Measurements from ENCODE around the gene VPS52.
A peak's percentile ranks its signal among the peaks of the same experiment; 100 is the strongest.

The VPS52 gene

DNA sequence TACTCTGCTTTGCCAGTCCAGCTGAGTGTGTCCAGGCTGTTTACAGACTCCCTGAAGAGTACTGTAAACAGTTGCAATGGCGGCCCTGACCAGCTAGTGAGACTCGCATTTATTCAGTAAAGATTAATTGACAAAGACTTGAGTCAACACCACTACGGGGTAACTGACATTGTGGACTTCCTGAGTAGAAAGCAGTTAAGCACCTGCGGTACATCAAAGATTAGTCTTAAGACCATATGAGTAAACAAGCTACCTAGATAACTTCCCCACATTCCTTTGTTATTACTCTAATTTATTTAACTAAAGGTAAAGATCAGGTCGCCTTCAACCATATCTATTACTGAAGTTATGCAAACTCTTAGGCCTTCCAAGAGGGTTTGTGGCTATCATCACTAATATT, 12.6 kb downstream of the VPS52 start:
- no peak for DNase-seq (ENCODE audit: low spot score)
- in situ Hi-C loops (cut with MboI; ENCODE audit: low sequenced_read_pairs, unreplicated experiment), result no loop called here
- TF ChIP-seq, protein P1, sequence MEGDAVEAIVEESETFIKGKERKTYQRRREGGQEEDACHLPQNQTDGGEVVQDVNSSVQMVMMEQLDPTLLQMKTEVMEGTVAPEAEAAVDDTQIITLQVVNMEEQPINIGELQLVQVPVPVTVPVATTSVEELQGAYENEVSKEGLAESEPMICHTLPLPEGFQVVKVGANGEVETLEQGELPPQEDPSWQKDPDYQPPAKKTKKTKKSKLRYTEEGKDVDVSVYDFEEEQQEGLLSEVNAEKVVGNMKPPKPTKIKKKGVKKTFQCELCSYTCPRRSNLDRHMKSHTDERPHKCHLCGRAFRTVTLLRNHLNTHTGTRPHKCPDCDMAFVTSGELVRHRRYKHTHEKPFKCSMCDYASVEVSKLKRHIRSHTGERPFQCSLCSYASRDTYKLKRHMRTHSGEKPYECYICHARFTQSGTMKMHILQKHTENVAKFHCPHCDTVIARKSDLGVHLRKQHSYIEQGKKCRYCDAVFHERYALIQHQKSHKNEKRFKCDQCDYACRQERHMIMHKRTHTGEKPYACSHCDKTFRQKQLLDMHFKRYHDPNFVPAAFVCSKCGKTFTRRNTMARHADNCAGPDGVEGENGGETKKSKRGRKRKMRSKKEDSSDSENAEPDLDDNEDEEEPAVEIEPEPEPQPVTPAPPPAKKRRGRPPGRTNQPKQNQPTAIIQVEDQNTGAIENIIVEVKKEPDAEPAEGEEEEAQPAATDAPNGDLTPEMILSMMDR (IDR thresholded peaks at IDR 0.05; ENCODE audit: borderline replicate concordance, control extremely low read depth, extremely low read depth, insufficient read depth, missing control alignments), result no peak

DNA sequence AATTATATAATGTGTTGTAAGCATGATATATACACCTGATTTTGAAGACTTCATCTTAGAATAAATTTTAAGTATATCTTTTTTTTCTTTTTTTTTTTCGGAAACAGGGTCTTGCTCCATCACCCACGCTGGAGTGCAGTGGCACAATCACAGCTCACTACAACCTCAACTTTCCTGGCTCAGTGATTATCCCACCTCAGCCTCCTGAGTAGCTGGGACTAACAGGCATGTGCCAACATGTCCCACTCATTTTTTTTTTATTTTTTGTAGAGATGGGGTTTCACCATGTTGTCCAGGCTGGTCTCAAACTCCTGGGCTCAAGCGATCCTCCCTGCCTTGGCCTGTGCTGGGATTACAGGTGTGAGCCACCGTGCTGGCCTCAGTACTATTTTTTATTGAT, 17.1 kb downstream of the VPS52 start:
- in situ Hi-C loops (cut with MboI; ENCODE audit: low sequenced_read_pairs, unreplicated experiment), result no loop called here
- TF ChIP-seq, protein P1 (IDR thresholded peaks at IDR 0.05; ENCODE audit: borderline replicate concordance, control extremely low read depth, extremely low read depth, insufficient read depth, missing control alignments), result no peak
- DNase-seq (ENCODE audit: low spot score), result no peak

DNA sequence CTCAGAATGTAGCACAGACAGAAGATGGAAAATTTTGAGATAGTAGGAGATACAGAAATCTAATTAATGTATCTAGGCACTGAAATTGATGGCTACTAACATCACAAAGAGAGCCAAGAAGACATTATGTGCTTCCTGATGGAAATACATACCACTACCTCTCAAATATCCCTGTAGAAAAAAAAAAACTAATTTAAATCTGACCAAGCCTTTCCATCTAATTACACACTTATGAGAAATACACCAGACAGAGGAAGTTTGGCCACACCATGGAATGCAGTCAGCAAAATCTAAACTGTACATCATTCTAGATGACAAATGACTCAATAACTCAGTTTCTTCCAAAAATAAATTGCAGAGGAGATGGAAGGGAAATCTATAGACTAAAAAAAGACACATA, 18.9 kb downstream of the VPS52 start:
- in situ Hi-C loops (cut with MboI; ENCODE audit: low sequenced_read_pairs, unreplicated experiment), result no loop called here

DNA sequence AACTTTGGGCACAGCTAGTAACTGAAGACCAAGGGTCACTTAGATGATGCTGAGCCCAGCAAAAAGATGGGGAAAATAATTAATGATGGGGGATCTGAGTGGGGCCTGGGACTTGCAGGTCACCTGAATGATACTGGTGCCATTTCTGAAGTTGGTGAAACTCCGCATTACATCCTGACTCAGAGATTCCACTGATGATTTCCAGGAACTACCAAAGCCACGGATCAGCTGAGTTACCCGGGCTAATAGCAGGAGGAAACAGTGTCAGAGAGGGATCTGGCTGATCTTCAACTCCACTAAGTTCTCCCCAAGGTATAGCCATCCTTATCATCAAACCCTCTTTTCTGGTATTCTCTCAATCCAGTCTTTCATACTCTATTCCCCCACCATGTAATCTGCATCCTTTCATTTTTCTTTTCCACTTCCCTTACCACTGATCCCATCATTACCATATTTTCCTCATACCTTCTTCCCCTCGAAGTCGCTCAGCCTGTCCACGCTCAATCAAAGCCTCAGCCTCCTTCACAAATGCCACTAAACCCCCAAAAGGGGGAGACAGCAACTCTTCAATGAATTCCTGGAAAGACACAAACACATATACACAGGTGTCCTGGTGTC, 20.2 kb downstream of the VPS52 start:
- TF ChIP-seq, protein P1 (IDR thresholded peaks at IDR 0.05; ENCODE audit: borderline replicate concordance, control extremely low read depth, extremely low read depth, insufficient read depth, missing control alignments), result no peak
- in situ Hi-C loops (cut with MboI; ENCODE audit: low sequenced_read_pairs, unreplicated experiment), result no loop called here
- no peak for DNase-seq (ENCODE audit: low spot score)

More for the DNA sequence above, 18.9 kb downstream of the VPS52 start:
- TF ChIP-seq, protein P1 (IDR thresholded peaks at IDR 0.05; ENCODE audit: borderline replicate concordance, control extremely low read depth, extremely low read depth, insufficient read depth, missing control alignments), result no peak
- no peak for DNase-seq (ENCODE audit: low spot score)

DNA sequence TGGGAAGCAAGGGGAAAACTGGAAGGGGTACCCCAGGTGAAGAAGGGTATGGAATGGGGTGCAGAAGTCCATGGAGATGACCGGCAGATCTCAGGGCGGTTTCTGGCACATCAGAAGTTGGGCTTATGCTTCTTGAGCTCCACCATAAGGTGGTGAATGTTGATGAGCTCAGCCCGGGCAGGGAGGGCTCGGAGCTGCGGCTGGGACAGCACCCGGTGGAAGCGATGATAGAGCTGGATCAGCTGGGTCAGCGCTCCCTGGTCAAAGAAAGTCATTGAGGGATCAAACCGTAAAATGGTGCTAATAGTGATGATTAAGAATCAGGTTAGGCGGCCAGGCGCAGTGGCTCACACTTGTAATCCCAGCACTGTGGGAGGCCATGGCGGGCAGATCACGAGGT, 20.9 kb downstream of the VPS52 start:
- in situ Hi-C loops (cut with MboI; ENCODE audit: low sequenced_read_pairs, unreplicated experiment), result no loop called here
- no peak for DNase-seq (ENCODE audit: low spot score)
- TF ChIP-seq, protein P1 (IDR thresholded peaks at IDR 0.05; ENCODE audit: borderline replicate concordance, control extremely low read depth, extremely low read depth, insufficient read depth, missing control alignments), result no peak

DNA sequence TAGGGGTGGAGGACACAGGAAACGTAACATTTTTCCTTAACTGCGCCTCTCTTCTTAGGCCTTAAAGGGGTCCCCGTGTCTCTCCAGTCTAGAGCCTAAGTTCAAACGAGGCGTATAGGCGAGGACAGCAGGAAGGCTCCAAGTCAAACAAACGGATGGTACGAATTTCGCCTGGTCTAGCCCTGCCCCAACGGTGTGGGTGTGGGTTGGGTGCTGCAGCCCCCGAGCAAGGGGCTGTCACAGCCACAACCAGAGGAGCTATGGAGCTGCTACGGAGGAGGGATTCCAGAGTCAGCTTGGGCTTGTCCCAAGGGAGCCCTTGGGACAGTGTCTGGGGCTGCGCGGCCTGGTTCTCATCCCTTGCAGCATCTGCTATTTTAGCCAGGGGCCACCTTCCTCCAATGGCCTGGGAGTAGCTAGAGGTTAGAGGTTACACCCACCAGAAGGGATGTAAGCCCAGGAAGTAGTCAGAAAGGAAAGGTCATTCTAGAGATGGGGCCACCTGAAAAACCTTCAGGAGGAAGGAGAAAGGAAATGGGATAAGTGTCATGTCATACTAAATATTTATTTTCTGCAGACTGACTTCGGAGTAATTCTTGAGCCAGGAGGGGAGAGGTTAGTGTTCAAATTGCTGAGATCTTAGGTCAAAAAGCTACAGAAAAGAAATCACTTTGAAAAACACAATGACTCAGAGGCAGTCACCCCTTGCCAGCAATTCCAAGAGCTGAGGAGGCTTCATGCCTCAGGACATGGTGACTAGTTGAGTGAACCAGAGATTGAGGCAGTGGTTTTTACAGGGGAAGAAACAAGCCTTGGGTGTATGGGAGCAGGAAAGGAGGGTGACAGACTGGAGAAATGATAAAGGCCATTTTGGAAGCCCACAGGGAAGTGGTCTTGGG, 21.7 kb downstream of the VPS52 start:
- in situ Hi-C loops (cut with MboI; ENCODE audit: low sequenced_read_pairs, unreplicated experiment), result loop anchor here (25.0 kb wide), 1 partner anchor 238 kb away; the partner anchor contains the start of gene HLA-DOA
- DNase-seq (ENCODE audit: low spot score), result peak; percentile 18
- TF ChIP-seq, protein P1 (IDR thresholded peaks at IDR 0.05; ENCODE audit: borderline replicate concordance, control extremely low read depth, extremely low read depth, insufficient read depth, missing control alignments), result no peak
